SH-SY5Y (cell line): Measurements from ENCODE around the gene CNTN4.

Experiments used
- GATA2 ChIP-seq: IDR thresholded peaks from 2 replicates; pipeline ENCODE4 v1.6.1; 2011; ENCODE audit warnings: mild to moderate bottlenecking, low read depth, low read length
- GATA3 ChIP-seq: IDR thresholded peaks from 2 replicates; pipeline ENCODE4 v1.6.1; 2011; ENCODE audit warnings: low read depth, mild to moderate bottlenecking, low read length, moderate library complexity

Gene CNTN4

DNA sequence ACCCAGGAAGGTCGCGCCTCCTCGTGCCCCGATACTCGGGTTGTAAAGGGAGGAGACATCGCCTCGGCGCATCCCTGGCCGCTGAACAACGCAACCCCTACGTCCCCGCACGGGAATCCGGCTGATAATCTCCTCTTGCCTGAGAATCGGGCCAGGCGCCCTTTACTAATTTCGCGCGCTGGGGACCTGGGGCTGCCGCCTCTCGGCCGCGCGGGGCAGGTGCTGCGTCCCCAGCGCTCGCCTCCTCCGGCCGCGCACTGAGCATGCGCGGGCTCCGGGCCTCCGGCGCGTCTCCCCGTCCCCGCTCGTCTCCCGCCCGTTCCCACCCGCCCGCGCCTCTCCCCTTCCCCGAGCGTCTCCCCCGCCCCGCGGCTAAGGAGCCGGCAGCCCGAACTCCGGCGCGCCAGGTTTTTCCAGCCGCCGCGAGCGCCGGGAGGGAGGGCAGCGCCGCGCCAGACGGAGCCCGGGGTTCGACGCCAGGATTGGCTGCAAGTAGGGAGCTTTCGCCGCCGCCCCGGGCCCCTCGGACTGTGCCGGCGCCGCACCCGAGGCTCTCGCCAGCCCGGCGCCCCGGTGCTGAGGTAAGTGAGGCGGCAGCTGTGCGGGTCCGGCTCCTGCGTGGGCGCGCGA, at the start of gene CNTN4:
TSS of gene CNTN4 (plus strand) at position 469 of the 630 bp plus-strand sequence.
- TF ChIP-seq GATA3 (no peak), GATA2 (peak; percentile 10; the same call in 1 of the 2 replicates)

DNA sequence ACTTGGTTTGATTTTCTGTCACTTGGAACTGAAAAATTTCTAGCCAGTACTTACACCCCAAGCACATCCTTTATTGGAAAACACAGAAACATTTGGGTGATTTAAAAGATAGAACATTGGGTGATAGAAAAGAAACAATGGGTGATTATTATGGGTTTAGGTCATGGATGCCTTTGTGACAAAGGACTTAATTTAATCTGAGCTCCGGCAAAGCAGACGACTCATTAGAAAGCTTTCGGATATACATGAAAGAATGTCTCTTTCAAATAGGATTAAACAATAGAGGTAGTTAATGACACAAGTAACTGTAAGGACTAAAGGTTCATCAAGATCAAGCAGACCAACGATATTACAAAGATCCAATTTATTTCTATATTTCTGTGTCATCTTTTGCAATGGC, 37.3 kb upstream of the CNTN4 start:
- TF ChIP-seq GATA2 (no peak), GATA3 (no peak)

- TF ChIP-seq GATA3 (no peak), GATA2 (no peak)
Measured at GRCh38 chr3:2071531-2071930, 27.1 kb upstream of the CNTN4 start.

- TF ChIP-seq GATA3 = no peak
- TF ChIP-seq GATA2 = no peak
Measured at GRCh38 chr3:2078821-2079220, 19.8 kb upstream of the CNTN4 start.

GRCh38 chr3:2082871-2083480, 15.7 kb upstream of the CNTN4 start:
- TF ChIP-seq GATA2 (no peak), GATA3 (no peak)

- TF ChIP-seq GATA3 (no peak), GATA2 (no peak)
Measured at GRCh38 chr3:2090095-2090911, 8.4 kb upstream of the CNTN4 start.

DNA sequence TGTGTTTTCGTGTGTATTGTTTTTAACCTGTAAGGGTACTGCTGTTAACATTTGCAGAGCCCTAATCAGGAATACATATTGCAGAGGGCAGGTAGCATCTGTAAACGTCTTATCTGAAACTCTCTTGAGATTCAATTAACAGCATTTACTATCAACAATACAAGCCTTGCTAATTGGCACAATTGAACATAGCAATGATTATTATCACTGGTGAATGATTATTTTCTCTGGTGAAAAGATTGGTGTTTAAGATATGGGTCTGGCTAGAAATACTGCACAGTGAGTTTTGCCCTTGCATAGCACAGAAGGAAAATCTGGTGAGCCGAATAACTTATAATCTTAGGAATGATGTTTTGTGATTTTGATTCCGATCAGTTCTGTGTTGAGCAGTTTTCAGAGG, 5.9 kb upstream of the CNTN4 start:
- TF ChIP-seq GATA3 (peak; percentile 74), GATA2 (peak; percentile 56)

- no peak for TF ChIP-seq GATA3
- no peak for TF ChIP-seq GATA2
Measured at GRCh38 chr3:2094941-2095340, 3.7 kb upstream of the CNTN4 start.

- TF ChIP-seq GATA3 = no peak
- TF ChIP-seq GATA2 = no peak
Measured at GRCh38 chr3:2096216-2096615, 2.5 kb upstream of the CNTN4 start.

DNA sequence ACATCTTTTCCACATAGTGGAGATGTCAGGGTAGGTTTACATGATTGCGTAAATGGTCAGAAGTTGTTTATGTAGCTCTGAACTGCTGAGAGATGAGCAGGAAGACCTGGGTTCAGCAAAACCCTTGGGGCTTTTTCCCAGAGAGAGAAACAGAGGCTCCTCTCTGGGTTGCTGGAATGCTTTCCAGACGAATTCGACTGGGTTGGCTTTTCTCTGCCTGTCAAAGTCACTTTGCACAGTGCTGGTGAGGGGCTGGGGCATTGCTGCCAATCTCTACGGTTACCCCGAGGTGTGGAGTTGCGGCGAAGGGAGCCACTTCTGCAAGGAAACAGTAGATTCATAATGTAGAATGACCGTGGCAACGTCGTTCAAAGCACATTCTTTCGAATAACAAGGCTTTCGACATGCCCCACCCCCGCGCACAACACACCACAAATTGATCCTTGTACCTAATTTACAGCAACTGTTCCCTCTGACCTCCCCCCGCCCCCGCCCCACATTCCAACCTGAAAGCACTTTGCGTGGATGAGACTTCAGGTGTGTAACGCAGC, 950 bp upstream of the CNTN4 start:
- TF ChIP-seq GATA2 = no peak
- no peak for TF ChIP-seq GATA3

GRCh38 chr3:2099028-2099671, 484 bp downstream of the CNTN4 start:
- TF ChIP-seq GATA3 = no peak
- no peak for TF ChIP-seq GATA2

DNA sequence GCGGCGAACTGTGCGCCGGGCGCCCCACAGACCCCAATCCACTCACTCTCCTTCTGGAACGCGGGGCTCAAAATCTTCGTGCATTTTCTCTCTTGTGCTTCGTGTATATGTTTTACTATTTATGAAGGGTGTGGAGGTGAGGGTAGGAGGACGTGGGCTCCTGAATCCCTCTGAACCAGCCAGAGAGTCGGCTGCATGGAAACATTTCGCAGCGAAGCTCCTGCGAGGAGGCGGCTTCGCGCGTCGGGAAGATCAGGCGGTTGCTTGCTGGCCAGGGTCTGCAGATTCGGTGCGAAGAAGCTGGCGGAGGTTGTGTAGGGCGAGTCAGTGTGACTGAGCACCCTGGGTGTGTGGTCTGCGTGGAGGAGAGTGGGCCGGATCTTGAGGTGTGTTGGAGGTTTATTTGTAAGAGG, 1.1 kb downstream of the CNTN4 start:
- TF ChIP-seq GATA2 = no peak
- no peak for TF ChIP-seq GATA3

DNA sequence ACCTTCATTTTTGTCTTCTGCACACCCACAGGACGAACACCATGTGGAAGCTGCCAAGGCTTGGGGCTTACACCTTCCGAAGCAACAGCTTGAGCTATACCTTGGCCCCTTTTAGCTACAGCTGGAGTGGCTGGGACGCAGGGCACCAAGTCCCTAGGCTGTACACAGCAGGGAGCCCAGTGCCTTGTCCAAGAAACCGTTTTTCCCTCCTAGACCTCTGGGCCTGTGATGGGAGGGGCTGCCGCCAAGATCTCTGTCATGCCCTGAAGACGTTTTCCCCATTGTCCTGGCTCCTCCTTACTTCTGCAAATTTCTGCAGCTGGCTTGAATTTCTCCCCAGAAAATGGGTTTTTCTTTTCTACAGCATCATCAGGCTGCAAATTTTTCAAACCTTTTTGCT, 7.8 kb downstream of the CNTN4 start:
- TF ChIP-seq GATA2 (no peak), GATA3 (no peak)

DNA sequence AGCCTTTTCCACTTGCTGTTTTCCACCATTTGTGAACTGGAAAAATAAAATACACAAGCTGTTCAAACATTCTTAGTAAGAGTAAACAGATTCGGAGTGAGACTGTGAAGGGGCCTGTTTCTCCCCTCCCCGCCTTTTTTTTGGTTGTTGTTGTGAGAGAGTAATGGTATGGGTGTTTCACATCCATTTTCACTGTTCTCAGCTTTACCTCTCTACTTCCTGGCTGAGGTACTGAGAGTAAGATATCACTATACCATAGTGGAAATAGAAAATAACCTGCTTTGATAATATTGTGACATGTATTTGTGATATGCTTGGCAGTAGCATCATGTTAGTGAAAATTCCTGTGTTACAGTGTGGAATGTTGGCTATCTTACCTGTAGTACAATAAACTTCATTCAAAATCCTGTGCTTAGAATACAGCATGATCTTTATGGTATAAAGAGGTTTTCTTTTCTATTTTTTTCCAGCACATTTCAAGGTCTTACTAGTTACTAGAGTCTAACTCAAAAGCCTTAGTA, 12.0 kb downstream of the CNTN4 start:
- TF ChIP-seq GATA2 = no peak
- TF ChIP-seq GATA3 = no peak
